Measurements from ENCODE around the gene WDR73. TPM values are rescaled to one million over a fixed set of nuclear protein-coding genes. Genes with fewer than 3 reads are reported as not detected.
A peak's percentile ranks its signal among the peaks of the same experiment; 100 is the strongest.

Gene WDR73
- total and polyA plus RNA-seq, 2 experiments from 2014 or later, result 31.8 to 39.6 TPM

DNA sequence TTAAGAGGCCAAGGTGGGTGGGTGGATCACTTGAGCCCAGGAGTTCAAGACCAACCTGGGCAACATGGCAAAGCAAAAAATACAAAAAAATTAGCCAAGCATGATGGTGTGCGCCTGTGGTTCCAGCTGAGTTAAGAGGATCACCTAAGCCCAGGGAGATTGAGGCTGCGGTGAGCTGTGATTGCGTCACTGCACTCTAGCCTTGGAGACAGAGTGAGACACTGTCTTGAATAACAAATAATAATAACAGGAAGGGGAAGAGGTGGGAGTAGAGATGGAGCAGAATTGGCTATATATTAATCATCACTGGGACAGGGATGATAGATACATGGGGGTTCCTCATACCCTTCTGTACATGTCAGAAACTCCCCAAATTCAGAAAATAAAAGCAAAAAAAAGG is 27.7 kb upstream of the WDR73 start:
- DNase-seq (ENCODE audit: low read depth in 1 of 2, low spot score in 1 of 2), result peak in 1 of 2 donors; percentile 83
- peaks cover 33% of the 10 kb centered on the region for H3K36me3 ChIP-seq
- no peak overlapping the region for H3K27ac ChIP-seq

DNA sequence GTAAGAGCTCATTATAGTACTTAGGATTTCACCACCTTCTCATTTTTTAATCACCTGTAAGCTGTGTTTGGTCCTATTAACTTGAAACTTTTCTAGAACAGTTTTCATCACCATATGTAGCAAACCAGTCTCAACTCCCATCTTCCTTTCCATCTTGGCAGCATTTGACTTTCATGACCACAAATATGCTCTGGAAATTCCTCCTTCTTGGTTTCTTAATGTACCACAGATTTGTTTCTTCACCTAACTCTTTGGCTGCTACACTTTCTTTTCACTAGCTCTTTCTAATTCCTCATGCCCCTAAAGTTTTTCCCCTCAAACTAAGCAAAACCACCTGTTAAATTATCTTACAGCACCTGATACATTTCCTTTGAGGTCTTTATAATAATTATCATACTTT is 17.1 kb upstream of the WDR73 start:
- H3K27me3 ChIP-seq, result no peaks in the 10 kb centered on the region
- H3K4me1 ChIP-seq (ENCODE audit: low read depth), result no peaks in the 10 kb centered on the region
- no peaks in the 10 kb centered on the region for H3K9me3 ChIP-seq (ENCODE audit: low read depth)
- DNase-seq (ENCODE audit: low read depth in 1 of 2, low spot score in 1 of 2), result peak in 1 of 2 donors; percentile 89
- H3K27ac ChIP-seq, result no peak overlapping the region
- TF ChIP-seq, protein P1, sequence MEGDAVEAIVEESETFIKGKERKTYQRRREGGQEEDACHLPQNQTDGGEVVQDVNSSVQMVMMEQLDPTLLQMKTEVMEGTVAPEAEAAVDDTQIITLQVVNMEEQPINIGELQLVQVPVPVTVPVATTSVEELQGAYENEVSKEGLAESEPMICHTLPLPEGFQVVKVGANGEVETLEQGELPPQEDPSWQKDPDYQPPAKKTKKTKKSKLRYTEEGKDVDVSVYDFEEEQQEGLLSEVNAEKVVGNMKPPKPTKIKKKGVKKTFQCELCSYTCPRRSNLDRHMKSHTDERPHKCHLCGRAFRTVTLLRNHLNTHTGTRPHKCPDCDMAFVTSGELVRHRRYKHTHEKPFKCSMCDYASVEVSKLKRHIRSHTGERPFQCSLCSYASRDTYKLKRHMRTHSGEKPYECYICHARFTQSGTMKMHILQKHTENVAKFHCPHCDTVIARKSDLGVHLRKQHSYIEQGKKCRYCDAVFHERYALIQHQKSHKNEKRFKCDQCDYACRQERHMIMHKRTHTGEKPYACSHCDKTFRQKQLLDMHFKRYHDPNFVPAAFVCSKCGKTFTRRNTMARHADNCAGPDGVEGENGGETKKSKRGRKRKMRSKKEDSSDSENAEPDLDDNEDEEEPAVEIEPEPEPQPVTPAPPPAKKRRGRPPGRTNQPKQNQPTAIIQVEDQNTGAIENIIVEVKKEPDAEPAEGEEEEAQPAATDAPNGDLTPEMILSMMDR (IDR thresholded peaks at IDR 0.05; ENCODE audit: low read depth, low read length), result no peak
- peaks cover 51% of the 10 kb centered on the region for H3K36me3 ChIP-seq
- H3K4me3 ChIP-seq, result no peak overlapping the region

More for the DNA sequence above, 27.7 kb upstream of the WDR73 start:
- Histone ChIP-seq H3K4me3 (no peak overlapping the region), H3K9me3 (ENCODE audit: low read depth) (no peaks in the 10 kb centered on the region), H3K4me1 (ENCODE audit: low read depth) (no peaks in the 10 kb centered on the region), H3K27me3 (no peaks in the 10 kb centered on the region)
- TF ChIP-seq, protein P1 (IDR thresholded peaks at IDR 0.05; ENCODE audit: low read depth, low read length), result no peak

DNA sequence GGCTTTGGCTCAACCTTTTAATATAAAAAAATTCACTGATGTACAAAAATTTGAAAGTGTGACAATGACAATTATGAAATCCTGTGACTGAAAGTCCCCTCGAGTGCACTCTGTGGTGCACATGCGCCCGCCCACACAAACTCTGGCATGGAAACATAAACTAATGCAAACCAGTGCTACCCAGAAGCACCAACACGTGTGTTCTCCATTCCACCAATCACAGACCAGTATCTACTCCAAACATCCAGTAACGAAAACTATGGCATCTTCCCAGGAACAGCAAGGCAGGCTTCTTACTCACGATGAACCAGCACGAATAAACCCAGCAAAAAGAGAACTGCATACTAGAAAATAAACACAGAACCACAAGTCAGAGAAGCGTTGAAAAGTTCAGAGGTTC is 15.6 kb upstream of the WDR73 start:
- H3K27ac ChIP-seq, result no peak overlapping the region
- DNase-seq (ENCODE audit: low read depth in 1 of 2, low spot score in 1 of 2), result no peak
- TF ChIP-seq, protein P1 (IDR thresholded peaks at IDR 0.05; ENCODE audit: low read depth, low read length), result no peak
- H3K4me3 ChIP-seq, result no peak overlapping the region
- H3K9me3 ChIP-seq (ENCODE audit: low read depth), result no peaks in the 10 kb centered on the region
- H3K4me1 ChIP-seq (ENCODE audit: low read depth), result no peaks in the 10 kb centered on the region
- H3K27me3 ChIP-seq, result no peaks in the 10 kb centered on the region
- peaks cover 54% of the 10 kb centered on the region for H3K36me3 ChIP-seq

DNA sequence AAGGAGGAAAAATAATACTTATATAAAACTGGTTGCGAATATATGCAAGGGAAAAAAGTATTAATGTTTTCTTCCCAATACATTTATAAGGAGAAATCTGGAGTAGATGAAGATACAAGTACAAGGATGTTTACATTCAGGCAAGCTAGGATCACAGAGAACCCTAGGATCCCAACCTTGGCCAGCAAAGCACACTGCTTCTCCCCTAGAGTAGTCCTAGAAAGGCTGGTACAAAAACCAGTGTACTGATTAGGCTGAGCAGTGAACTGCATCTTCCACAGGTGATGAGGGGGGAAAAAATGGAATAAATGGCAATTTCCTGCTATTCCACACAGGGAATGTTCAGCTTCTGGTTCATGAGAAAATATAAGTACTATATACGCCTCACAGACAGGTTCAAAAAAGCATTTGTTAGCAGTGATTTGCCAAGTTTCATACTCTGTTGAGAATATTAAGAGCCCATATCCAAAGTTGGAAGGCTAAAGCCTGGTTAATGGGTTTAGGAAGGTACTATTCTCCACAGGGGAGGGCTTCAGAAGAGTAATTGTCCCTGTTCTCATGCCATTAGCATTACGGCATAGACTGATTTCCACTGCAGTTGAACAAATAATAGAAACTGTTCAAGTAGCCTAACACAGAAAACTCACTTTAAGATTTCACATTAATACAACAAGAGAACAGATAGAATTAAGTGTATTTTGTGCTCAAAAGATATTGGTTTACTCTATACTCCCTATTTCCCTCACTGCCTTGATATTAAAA is 14.3 kb upstream of the WDR73 start:
- TF ChIP-seq, protein P1 (IDR thresholded peaks at IDR 0.05; ENCODE audit: low read depth, low read length), result no peak
- Histone ChIP-seq H3K9me3 (ENCODE audit: low read depth) (no peaks in the 10 kb centered on the region), H3K36me3 (peaks cover 50% of the 10 kb centered on the region), H3K4me3 (no peak overlapping the region), H3K4me1 (ENCODE audit: low read depth) (no peaks in the 10 kb centered on the region), H3K27me3 (no peaks in the 10 kb centered on the region), H3K27ac (no peak overlapping the region)
- no peak for DNase-seq (ENCODE audit: low read depth in 1 of 2, low spot score in 1 of 2)

DNA sequence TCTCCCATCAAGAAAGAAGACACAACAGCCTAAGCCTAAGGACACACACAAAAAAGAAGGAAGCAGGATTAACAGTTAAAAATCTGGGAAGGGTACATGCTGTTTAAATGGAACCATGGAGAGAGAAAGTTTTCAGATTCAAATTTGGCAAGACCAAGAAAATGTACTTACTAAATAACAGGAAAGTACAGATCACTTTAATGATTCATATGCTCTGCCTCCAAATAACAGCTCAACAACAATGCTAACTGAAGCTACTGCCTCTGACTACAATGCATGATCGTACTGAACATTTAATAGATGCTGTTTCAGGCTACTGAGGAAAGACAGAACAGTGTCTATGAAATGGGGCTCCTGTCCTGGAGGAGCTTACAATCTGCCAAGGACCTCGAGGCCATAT is 12.3 kb upstream of the WDR73 start:
- TF ChIP-seq, protein P1 (IDR thresholded peaks at IDR 0.05; ENCODE audit: low read depth, low read length), result no peak
- DNase-seq (ENCODE audit: low read depth in 1 of 2, low spot score in 1 of 2), result no peak
- Histone ChIP-seq H3K36me3 (peaks cover 46% of the 10 kb centered on the region), H3K4me1 (ENCODE audit: low read depth) (no peaks in the 10 kb centered on the region), H3K9me3 (ENCODE audit: low read depth) (no peaks in the 10 kb centered on the region), H3K27ac (no peak overlapping the region), H3K4me3 (no peak overlapping the region), H3K27me3 (no peaks in the 10 kb centered on the region)
